IMR-90 (cell line): ENCODE measurements around the gene LOXL4. TPM values are rescaled to one million over a fixed set of nuclear protein-coding genes. Genes with fewer than 3 reads are reported as not detected.

Experiments used
- ATAC-seq: fragments of 200-7000 bp; cut with Tn5 transposase; 2 replicates; pipeline ENCODE4 v1.9.1; 2020; ENCODE audit warnings: low read depth, mild to moderate bottlenecking, moderate library complexity
- BruUV-seq: library from RNA; stranded (reverse); fragments of 400-500 nt; replicated peaks from 2 replicates; lab custom pipeline; 2021; lab: Mats Ljungman, UMichigan
- CTCF ChIA-PET: fragments of 300-600 bp; formaldehyde crosslinking; extraction: SDS; loops from one replicate; lab custom pipeline; 2021; ENCODE audit warnings: antibody characterized with exemption; lab: Yijun Ruan, JAX
- POLR2A ChIA-PET: fragments of 300-600 bp; sonication (Branson Sonifier 250); formaldehyde crosslinking; loops from one replicate; lab custom pipeline; 2022; ENCODE audit warnings: antibody characterized with exemption; ENCODE audit not compliant: unreplicated experiment; lab: Charles Lee
- DNase-seq: peaks from one replicate; pipeline ENCODE4 v3.0.0; 2013
- H2AFZ ChIP-seq: replicated peaks from 2 replicates; pipeline ENCODE3; 2013; ENCODE audit warnings: low read length, mild to moderate bottlenecking; ENCODE audit not compliant: poor library complexity
- H2AK5ac ChIP-seq: 2 replicates; pipeline ENCODE4 v1.6.1; 2013; ENCODE audit warnings: low read depth, low read length, inconsistent platforms
- H2AK9ac ChIP-seq: replicated peaks from 2 replicates; pipeline ENCODE3; 2013; ENCODE audit warnings: mild to moderate bottlenecking, low read depth, low read length, moderate library complexity; ENCODE audit not compliant: poor library complexity
- H2BK120ac ChIP-seq: 2 replicates; pipeline ENCODE4 v1.6.1; 2013; ENCODE audit warnings: low read depth, low read length, inconsistent platforms
- H2BK15ac ChIP-seq: 3 replicates; pipeline ENCODE4 v1.6.1; 2013; ENCODE audit warnings: low read depth, low read length, inconsistent platforms
- H2BK20ac ChIP-seq: 2 replicates; pipeline ENCODE4 v1.6.1; 2013; ENCODE audit warnings: low read depth, mild to moderate bottlenecking, inconsistent platforms, low read length, moderate library complexity
- H2BK5ac ChIP-seq: 2 replicates; pipeline ENCODE4 v1.6.1; 2013; ENCODE audit warnings: mild to moderate bottlenecking, low read depth, low read length, inconsistent platforms; ENCODE audit not compliant: poor library complexity, severe bottlenecking
- H3K14ac ChIP-seq: replicated peaks from 2 replicates; pipeline ENCODE4 v1.6.1; 2013; ENCODE audit warnings: low read depth, low read length, inconsistent platforms
- H3K18ac ChIP-seq: 2 replicates; pipeline ENCODE4 v1.6.1; 2013; ENCODE audit warnings: low read depth, low read length, control low read depth
- H3K23ac ChIP-seq: 2 replicates; pipeline ENCODE4 v1.6.1; 2013; ENCODE audit warnings: low read depth, low read length, inconsistent platforms
- H3K27ac ChIP-seq: 2 replicates; pipeline ENCODE4 v1.5.1; 2013; ENCODE audit warnings: mild to moderate bottlenecking, control low read depth, low read length; ENCODE audit not compliant: insufficient read depth
- H3K27me3 ChIP-seq: 2 replicates; pipeline ENCODE4 v1.6.1; 2013; ENCODE audit warnings: low read length; ENCODE audit not compliant: control insufficient read depth, insufficient read depth
- H3K36me3 ChIP-seq: 2 replicates; pipeline ENCODE4 v1.6.1; 2013; ENCODE audit warnings: low read length, mixed read lengths; ENCODE audit not compliant: control insufficient read depth, insufficient read depth
- H3K4ac ChIP-seq: 2 replicates; pipeline ENCODE4 v1.6.1; 2013; ENCODE audit warnings: low read depth, low read length, inconsistent platforms
- H3K4me1 ChIP-seq: 2 replicates; pipeline ENCODE4 v1.6.1; 2013; ENCODE audit warnings: low read length, mixed read lengths; ENCODE audit not compliant: control insufficient read depth, insufficient read depth
- H3K4me2 ChIP-seq: 2 replicates; pipeline ENCODE4 v1.6.1; 2013; ENCODE audit warnings: low read depth, mild to moderate bottlenecking, control low read depth, low read length, moderate library complexity
- H3K4me3 ChIP-seq: 2 replicates; pipeline ENCODE4 v1.5.1; 2013; ENCODE audit warnings: low read depth, mild to moderate bottlenecking, control low read depth, low read length, moderate library complexity; ENCODE audit not compliant: insufficient read depth
- H3K56ac ChIP-seq: 2 replicates; pipeline ENCODE4 v1.6.1; 2013; ENCODE audit warnings: low read length, inconsistent platforms; ENCODE audit not compliant: insufficient read depth; ENCODE audit errors: extremely low read depth
- H3K79me1 ChIP-seq, 2 experiments: 2 replicates each; pipeline ENCODE4 v1.6.1; 2013; ENCODE audit warnings: low read length in 2 of 2, inconsistent platforms in 1 of 2, low read depth in 1 of 2
- H3K9ac ChIP-seq: 2 replicates; pipeline ENCODE4 v1.6.1; 2013; ENCODE audit warnings: low read depth, low read length, control low read depth
- H3K9me1 ChIP-seq: 2 replicates; pipeline ENCODE4 v1.6.1; 2013; ENCODE audit warnings: low read length, inconsistent platforms; ENCODE audit not compliant: insufficient read depth
- H3K9me3 ChIP-seq: 2 replicates; pipeline ENCODE4 v1.6.1; 2013; ENCODE audit warnings: low read length; ENCODE audit not compliant: control insufficient read depth, insufficient read depth
- H4K20me1 ChIP-seq: 2 replicates; pipeline ENCODE4 v1.6.1; 2013; ENCODE audit warnings: low read length, inconsistent platforms; ENCODE audit not compliant: insufficient read depth
- H4K5ac ChIP-seq: 2 replicates; pipeline ENCODE4 v1.6.1; 2013; ENCODE audit warnings: mild to moderate bottlenecking, low read depth, low read length, control low read depth
- H4K8ac ChIP-seq, 2 experiments: 2 replicates each; pipeline ENCODE4 v1.6.1; 2013; ENCODE audit warnings: low read depth in 2 of 2, low read length in 2 of 2, control low read depth in 1 of 2, inconsistent platforms in 1 of 2
- H4K91ac ChIP-seq: 2 replicates; pipeline ENCODE4 v1.6.1; 2013; ENCODE audit warnings: low read depth, low read length, inconsistent platforms; ENCODE audit not compliant: insufficient read depth
- MAFK ChIP-seq: IDR thresholded peaks from 2 replicates; pipeline ENCODE4 v1.6.1; 2012; ENCODE audit warnings: low read depth, low read length, improper control_type of control experiment
- NFE2L2 ChIP-seq: fragments of 150-350 bp; IDR thresholded peaks from 2 replicates; pipeline ENCODE4 v1.6.1; 2016; ENCODE audit warnings: low read depth, mild to moderate bottlenecking, low read length
- RAD21 ChIP-seq: IDR thresholded peaks from 2 replicates; pipeline ENCODE4 v1.6.1; 2012; ENCODE audit warnings: low read length, improper control_type of control experiment
- WGBS, 2 experiments: methylation state at CpG; one replicate each; pipeline versions ENCODE4 v1.1.5 to v1.1.7; 2013; ENCODE audit warnings: missing lambda C conversion rate in 2 of 2; ENCODE audit not compliant: insufficient read length in 1 of 2; ENCODE audit errors: extremely low coverage in 2 of 2; 5-methylcytosine and 5-hydroxymethylcytosine counted together
- dilution Hi-C: fragments of 300-500 bp; cut with HindIII; formaldehyde crosslinking; loops from one replicate; pipeline ENCODE4 v1.14.3; 2018; ENCODE audit warnings: low sequenced_read_pairs; ENCODE audit not compliant: unreplicated experiment
- in situ Hi-C: fragments of 300-500 bp; cut with MboI; formaldehyde crosslinking; loops from 3 replicates; pipeline ENCODE4 v1.14.3; 2019; ENCODE audit warnings: low sequenced_read_pairs, inconsistent platforms, mixed read lengths
- intact Hi-C: fragments of 100-400 bp; cut with micrococcal nuclease; formaldehyde crosslinking; loops from 2 replicates; pipeline ENCODE4 v1.10.0; 2022
- polyA plus RNA-seq, 3 experiments: library from polyadenylated mRNA; depleted of rRNA; stranded (reverse); fragments of >200 nt; gene quantifications; 2 replicates each; pipeline ENCODE4 v1.2.3, GENCODE V29; 2012; ENCODE audit warnings: low replicate concordance in 1 of 3
- total RNA-seq: library from RNA; depleted of rRNA; stranded (reverse); fragments of >200 nt; gene quantifications from 2 replicates; pipeline ENCODE4 v1.2.3, GENCODE V29; 2012
- TF ChIP-seq, protein P1 (sequence below): conservative IDR thresholded peaks from 2 replicates; pipeline ENCODE4 v1.5.1; 2012; ENCODE audit warnings: mild to moderate bottlenecking, low read depth, low read length, improper control_type of control experiment
- TF ChIP-seq, protein P2 (sequence below): fragments of 150-350 bp; IDR thresholded peaks from 2 replicates; pipeline ENCODE4 v1.6.1; 2016; ENCODE audit warnings: low read depth, mild to moderate bottlenecking, low read length, moderate library complexity, borderline replicate concordance

The LOXL4 gene
- total and polyA plus RNA-seq, 2 of the 4 experiments (the other 2 are of a cell fraction) = 20.8 to 26.7 TPM

DNA sequence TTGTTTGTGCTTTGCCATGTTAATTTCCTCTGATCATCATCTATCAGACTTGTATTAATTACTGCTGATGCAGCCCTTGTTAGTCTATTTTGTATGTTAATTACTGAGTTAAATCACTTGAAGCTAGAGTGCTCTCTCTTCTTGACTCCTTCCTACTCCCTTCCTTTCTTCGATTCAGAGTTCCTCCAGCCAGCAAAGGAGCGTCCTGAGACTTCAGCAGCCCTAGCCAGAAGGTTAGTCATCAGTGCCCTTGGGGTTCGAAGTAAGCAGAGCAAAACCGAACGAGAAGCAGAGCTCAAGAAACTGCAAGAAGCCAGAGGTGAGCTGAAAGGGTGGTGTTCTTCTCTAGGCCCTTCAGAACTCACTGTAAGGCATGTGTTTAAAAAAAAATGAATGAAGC is 32.1 kb downstream of the LOXL4 start:
- Histone ChIP-seq H3K18ac (no peak overlapping the region), H2BK20ac (no peak overlapping the region), H3K9me3 (no peaks in the 10 kb centered on the region), H3K36me3 (peaks cover 10% of the 10 kb centered on the region), H2BK5ac (no peak overlapping the region), H3K4me1 (no peaks in the 10 kb centered on the region), H3K4me3 (no peak overlapping the region), H2AK9ac (no peak overlapping the region), H2BK120ac (no peak overlapping the region), H3K9ac (no peak overlapping the region), H3K9me1 (no peaks in the 10 kb centered on the region), H2AK5ac (no peak overlapping the region), H2AFZ (no peak overlapping the region), H4K91ac (no peak overlapping the region), H3K79me1 (peaks cover 0 to 8% of the 10 kb centered on the region in 2 experiments; a peak in 1 of 4 replicates), H4K20me1 (no peaks in the 10 kb centered on the region), H3K14ac (no peak overlapping the region), H3K4me2 (no peak overlapping the region), H3K4ac (no peak overlapping the region), H3K56ac (no peak overlapping the region), H3K27ac (no peak overlapping the region), H3K27me3 (no peaks in the 10 kb centered on the region), H2BK15ac (no peak overlapping the region), H4K8ac (no peak overlapping the region), H3K23ac (no peak overlapping the region), H4K5ac (no peak overlapping the region)
- 100% methylated on average over 2 of the region's 5 CpGs; no CpG with 5 or more reads in 1 of the 2 experiments for WGBS, 2 experiments
- in situ Hi-C loops = no loop called here
- intact Hi-C loops = no loop called here
- dilution Hi-C loops = no loop called here
- ChIA-PET CTCF (interaction anchor here (0.7 to 0.9 kb wide), 2 partner anchors 30 to 74 kb away, joined by 3 to 4 read pairs; no protein-coding TSS in a partner anchor), POLR2A (no interaction called here)
- BruUV-seq = no TSS peak
- ATAC-seq (no peak), DNase-seq (no peak)
- no peak for TF ChIP-seq MAFK
- TF ChIP-seq, protein P1, sequence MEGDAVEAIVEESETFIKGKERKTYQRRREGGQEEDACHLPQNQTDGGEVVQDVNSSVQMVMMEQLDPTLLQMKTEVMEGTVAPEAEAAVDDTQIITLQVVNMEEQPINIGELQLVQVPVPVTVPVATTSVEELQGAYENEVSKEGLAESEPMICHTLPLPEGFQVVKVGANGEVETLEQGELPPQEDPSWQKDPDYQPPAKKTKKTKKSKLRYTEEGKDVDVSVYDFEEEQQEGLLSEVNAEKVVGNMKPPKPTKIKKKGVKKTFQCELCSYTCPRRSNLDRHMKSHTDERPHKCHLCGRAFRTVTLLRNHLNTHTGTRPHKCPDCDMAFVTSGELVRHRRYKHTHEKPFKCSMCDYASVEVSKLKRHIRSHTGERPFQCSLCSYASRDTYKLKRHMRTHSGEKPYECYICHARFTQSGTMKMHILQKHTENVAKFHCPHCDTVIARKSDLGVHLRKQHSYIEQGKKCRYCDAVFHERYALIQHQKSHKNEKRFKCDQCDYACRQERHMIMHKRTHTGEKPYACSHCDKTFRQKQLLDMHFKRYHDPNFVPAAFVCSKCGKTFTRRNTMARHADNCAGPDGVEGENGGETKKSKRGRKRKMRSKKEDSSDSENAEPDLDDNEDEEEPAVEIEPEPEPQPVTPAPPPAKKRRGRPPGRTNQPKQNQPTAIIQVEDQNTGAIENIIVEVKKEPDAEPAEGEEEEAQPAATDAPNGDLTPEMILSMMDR = no peak
- no peak for TF ChIP-seq NFE2L2
- TF ChIP-seq, protein P2, sequence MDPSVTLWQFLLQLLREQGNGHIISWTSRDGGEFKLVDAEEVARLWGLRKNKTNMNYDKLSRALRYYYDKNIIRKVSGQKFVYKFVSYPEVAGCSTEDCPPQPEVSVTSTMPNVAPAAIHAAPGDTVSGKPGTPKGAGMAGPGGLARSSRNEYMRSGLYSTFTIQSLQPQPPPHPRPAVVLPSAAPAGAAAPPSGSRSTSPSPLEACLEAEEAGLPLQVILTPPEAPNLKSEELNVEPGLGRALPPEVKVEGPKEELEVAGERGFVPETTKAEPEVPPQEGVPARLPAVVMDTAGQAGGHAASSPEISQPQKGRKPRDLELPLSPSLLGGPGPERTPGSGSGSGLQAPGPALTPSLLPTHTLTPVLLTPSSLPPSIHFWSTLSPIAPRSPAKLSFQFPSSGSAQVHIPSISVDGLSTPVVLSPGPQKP = no peak
- no peak for TF ChIP-seq RAD21
